Esophagus muscularis mucosa (tissue), 3 donors: ENCODE measurements around the gene GNRHR.

Source experiments
- POLR2A ChIP-seq: fragments of 450-650 bp; IDR thresholded peaks from one replicate; pipeline ENCODE4 v1.6.1; 2017; ENCODE audit warnings: antibody characterized with exemption, moderate library complexity, mild to moderate bottlenecking, low read depth
- POLR2AphosphoS5 ChIP-seq, 2 donors: sonication (generic); formaldehyde crosslinking; IDR thresholded peaks; one replicate each; pipeline ENCODE4 v1.6.1; 2017; ENCODE audit warnings: antibody characterized with exemption in 2 of 2
- TF ChIP-seq, protein P1 (sequence below), 3 experiments: fragments of 200-600 bp in 2 of 3; fragments of 450-650 bp in 1 of 3; sonication (generic) in 2 of 3; IDR thresholded peaks; one replicate each; pipeline ENCODE4 v1.5.1; 2017 to 2019; ENCODE audit warnings: antibody characterized with exemption in 3 of 3, mild to moderate bottlenecking in 2 of 3, moderate library complexity in 1 of 3

DNA sequence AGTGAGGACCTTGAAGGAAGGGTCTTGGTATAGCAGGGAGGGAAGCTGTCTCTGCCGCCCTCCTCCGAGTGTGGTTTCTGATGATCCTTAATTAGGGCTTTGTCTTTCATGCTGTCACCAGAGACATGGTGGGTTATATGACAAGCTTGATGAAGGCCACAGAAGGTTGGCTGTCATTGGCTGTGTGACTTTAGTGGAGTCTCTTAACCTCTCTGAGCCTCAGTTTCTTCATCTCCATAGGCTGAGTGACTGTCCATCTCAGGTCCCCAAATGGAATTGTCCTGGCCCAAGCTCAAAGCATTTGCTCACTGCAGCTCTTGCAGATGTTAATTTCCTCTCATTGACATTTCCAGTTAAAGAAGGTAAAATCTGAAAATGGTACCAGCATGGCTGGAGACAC, 36.6 kb downstream of the GNRHR start:
- TF ChIP-seq POLR2AphosphoS5 (IDR thresholded peaks at IDR 0.05), result no peak
- TF ChIP-seq, protein P1, sequence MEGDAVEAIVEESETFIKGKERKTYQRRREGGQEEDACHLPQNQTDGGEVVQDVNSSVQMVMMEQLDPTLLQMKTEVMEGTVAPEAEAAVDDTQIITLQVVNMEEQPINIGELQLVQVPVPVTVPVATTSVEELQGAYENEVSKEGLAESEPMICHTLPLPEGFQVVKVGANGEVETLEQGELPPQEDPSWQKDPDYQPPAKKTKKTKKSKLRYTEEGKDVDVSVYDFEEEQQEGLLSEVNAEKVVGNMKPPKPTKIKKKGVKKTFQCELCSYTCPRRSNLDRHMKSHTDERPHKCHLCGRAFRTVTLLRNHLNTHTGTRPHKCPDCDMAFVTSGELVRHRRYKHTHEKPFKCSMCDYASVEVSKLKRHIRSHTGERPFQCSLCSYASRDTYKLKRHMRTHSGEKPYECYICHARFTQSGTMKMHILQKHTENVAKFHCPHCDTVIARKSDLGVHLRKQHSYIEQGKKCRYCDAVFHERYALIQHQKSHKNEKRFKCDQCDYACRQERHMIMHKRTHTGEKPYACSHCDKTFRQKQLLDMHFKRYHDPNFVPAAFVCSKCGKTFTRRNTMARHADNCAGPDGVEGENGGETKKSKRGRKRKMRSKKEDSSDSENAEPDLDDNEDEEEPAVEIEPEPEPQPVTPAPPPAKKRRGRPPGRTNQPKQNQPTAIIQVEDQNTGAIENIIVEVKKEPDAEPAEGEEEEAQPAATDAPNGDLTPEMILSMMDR (IDR thresholded peaks at IDR 0.05), result no peak
- no peak for TF ChIP-seq POLR2A
